GM23248 (cell line): Measurements from ENCODE around the gene ZCCHC4. TPM values are rescaled to one million over a fixed set of nuclear protein-coding genes. Genes with fewer than 3 reads are reported as not detected.
A peak's percentile ranks its signal among the peaks of the same experiment; 100 is the strongest.

Source experiments
- DNase-seq: peaks from one replicate; pipeline ENCODE4 v3.0.0-alpha.2; 2015
- H2AFZ ChIP-seq: fragments of 200-600 bp; sonication (generic); 2 replicates; pipeline ENCODE4 v1.6.1; 2016; ENCODE audit warnings: antibody characterized with exemption
- H3F3A ChIP-seq: fragments of 200-600 bp; sonication (generic); 2 replicates; pipeline ENCODE4 v1.6.1; 2016; ENCODE audit warnings: mild to moderate bottlenecking, antibody characterized with exemption, mixed run types; ENCODE audit not compliant: insufficient read depth
- H3K27ac ChIP-seq: fragments of 200-600 bp; sonication (generic); 2 replicates; pipeline ENCODE4 v1.5.1; 2016; ENCODE audit warnings: mild to moderate bottlenecking
- H3K27me3 ChIP-seq: fragments of 200-600 bp; sonication (generic); replicated peaks from 2 replicates; pipeline ENCODE4 v1.6.1; 2016; ENCODE audit warnings: mild to moderate bottlenecking; ENCODE audit not compliant: insufficient read depth
- H3K36me3 ChIP-seq: fragments of 200-600 bp; sonication (generic); 2 replicates; pipeline ENCODE4 v1.6.1; 2016; ENCODE audit warnings: low read depth, mild to moderate bottlenecking
- H3K4me1 ChIP-seq: fragments of 200-600 bp; sonication (generic); 2 replicates; pipeline ENCODE4 v1.6.1; 2016; ENCODE audit warnings: mild to moderate bottlenecking; ENCODE audit not compliant: insufficient read depth
- H3K4me2 ChIP-seq: fragments of 200-600 bp; sonication (generic); one replicate; pipeline ENCODE4 v1.6.1; 2016; ENCODE audit warnings: mild to moderate bottlenecking; ENCODE audit not compliant: unreplicated experiment
- H3K4me3 ChIP-seq: fragments of 200-600 bp; sonication (generic); 2 replicates; pipeline ENCODE4 v1.5.1; 2016; ENCODE audit warnings: mild to moderate bottlenecking
- H3K79me2 ChIP-seq: fragments of 200-600 bp; sonication (generic); 2 replicates; pipeline ENCODE4 v1.6.1; 2016; ENCODE audit warnings: mild to moderate bottlenecking; ENCODE audit not compliant: insufficient read depth
- H3K9ac ChIP-seq: fragments of 200-600 bp; sonication (generic); 2 replicates; pipeline ENCODE4 v1.6.1; 2016; ENCODE audit warnings: mild to moderate bottlenecking
- H3K9me2 ChIP-seq: fragments of 200-600 bp; sonication (generic); 2 replicates; pipeline ENCODE4 v1.6.1; 2016; ENCODE audit warnings: mixed run types, mild to moderate bottlenecking, moderate library complexity; ENCODE audit not compliant: insufficient read depth
- H3K9me3 ChIP-seq: fragments of 200-600 bp; sonication (generic); one replicate; pipeline ENCODE4 v1.6.1; 2017; ENCODE audit warnings: low read depth
- H4K20me1 ChIP-seq: fragments of 200-600 bp; sonication (generic); 2 replicates; pipeline ENCODE4 v1.6.0; 2016; ENCODE audit not compliant: insufficient read depth
- EZH2 ChIP-seq: fragments of 200-600 bp; sonication (generic); IDR thresholded peaks from 2 replicates; pipeline ENCODE4 v1.6.1; 2018; ENCODE audit warnings: antibody characterized with exemption, mild to moderate bottlenecking; ENCODE audit not compliant: insufficient read depth, poor library complexity, severe bottlenecking
- EZH2phosphoT487 ChIP-seq: fragments of 200-600 bp; sonication (generic); IDR thresholded peaks from 2 replicates; pipeline ENCODE4 v1.6.1; 2018; ENCODE audit warnings: antibody characterized with exemption, moderate library complexity, mild to moderate bottlenecking, low read depth; ENCODE audit not compliant: insufficient read depth
- WGBS, 2 experiments: methylation state at CpG; one replicate each; pipeline ENCODE4 v1.1.6; 2015 to 2017; ENCODE audit warnings: low lambda C conversion rate in 2 of 2, low coverage in 1 of 2; ENCODE audit errors: missing lambda C conversion rate in 2 of 2; 5-methylcytosine and 5-hydroxymethylcytosine counted together
- in situ Hi-C: fragments of 300-500 bp; cut with MboI; formaldehyde crosslinking; loops from 2 replicates; pipeline ENCODE4 v1.15.0; 2020
- polyA plus RNA-seq: library from polyadenylated mRNA; unstranded; fragments of >200 nt; fragmentation: Nextera tagmentation; extraction: Ambion mirVana; gene quantifications from 2 replicates; pipeline ENCODE4 v1.2.1, GENCODE V29; 2016
- total RNA-seq: library from RNA; depleted of rRNA; stranded (reverse); fragments of >200 nt; shearing (Covaris generic); gene quantifications from 2 replicates; pipeline ENCODE4 v1.2.3, GENCODE V29; 2014

Gene ZCCHC4
- total and polyA plus RNA-seq, 2 experiments from 2014 or later: 9.5 to 13.2 TPM

GRCh38 chr4:25350561-25350960 lies 38.0 kb downstream of the ZCCHC4 start:
- Histone ChIP-seq H3K9ac (no peak overlapping the region), H3K36me3 (0 out of 2 replicates have a peak, but pooled peaks cover 4% of the 10 kb centered on the region), H3K4me1 (peaks cover 14% of the 10 kb centered on the region), H3K27ac (no peak overlapping the region), H3F3A (peaks cover 9% of the 10 kb centered on the region), H4K20me1 (no peaks in the 10 kb centered on the region), H3K27me3 (no peaks in the 10 kb centered on the region), H3K79me2 (no peaks in the 10 kb centered on the region), H3K4me2 (no peak overlapping the region), H3K9me3 (no peaks in the 10 kb centered on the region), H2AFZ (no peak overlapping the region), H3K4me3 (no peak overlapping the region), H3K9me2 (no peaks in the 10 kb centered on the region)
- TF ChIP-seq EZH2 (no peak), EZH2phosphoT487 (no peak)
- 56 to 70% methylated on average over 2 of the region's 2 CpGs for WGBS, 2 experiments
- in situ Hi-C loops: loop anchor here (25.0 kb wide), 2 partner anchors 163 to 338 kb away; no protein-coding TSS in a partner anchor
- DNase-seq: no peak

DNA sequence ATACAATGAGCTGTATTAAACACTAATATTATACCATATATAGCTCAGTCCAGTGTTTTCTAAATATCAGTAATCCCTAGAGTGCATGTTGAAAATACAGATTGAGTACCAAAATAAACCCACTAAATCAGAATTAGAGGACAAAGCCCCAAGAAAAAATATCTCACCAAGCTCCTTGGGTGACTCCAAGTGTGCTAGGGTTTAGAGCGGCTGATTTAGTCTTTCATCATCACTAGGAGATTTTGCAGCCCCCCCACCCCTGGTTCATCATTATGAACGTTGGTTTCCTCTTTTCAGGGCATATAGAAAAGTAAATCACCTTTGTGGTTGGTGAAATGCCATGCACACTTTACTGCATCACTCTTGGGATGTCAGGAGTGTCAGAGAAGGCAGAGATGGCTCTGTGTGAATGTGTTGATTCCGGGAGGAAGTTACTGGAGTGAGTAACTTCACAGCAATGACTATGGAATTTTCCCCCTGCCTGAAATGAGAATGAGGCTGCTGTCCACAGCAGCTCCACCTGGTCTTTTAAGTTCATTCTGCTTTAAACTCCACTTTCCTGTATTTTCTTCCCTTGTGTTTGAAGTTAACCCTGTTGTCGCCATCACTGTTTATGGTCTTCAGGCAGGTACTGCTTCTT lies 39.3 kb downstream of the ZCCHC4 start:
- in situ Hi-C loops: loop anchor here (25.0 kb wide), 2 partner anchors 165 to 340 kb away; no protein-coding TSS in a partner anchor
- Histone ChIP-seq H3K36me3 (0 out of 2 replicates have a peak, but pooled peaks cover 4% of the 10 kb centered on the region), H3F3A (peaks cover 9% of the 10 kb centered on the region), H3K4me1 (peaks cover 14% of the 10 kb centered on the region), H3K9me3 (no peaks in the 10 kb centered on the region), H4K20me1 (no peaks in the 10 kb centered on the region), H2AFZ (no peak overlapping the region), H3K4me2 (peak overlapping the region; percentile 53), H3K4me3 (no peak overlapping the region), H3K27ac (peak overlapping the region; percentile 30), H3K27me3 (no peaks in the 10 kb centered on the region), H3K9me2 (no peaks in the 10 kb centered on the region), H3K79me2 (no peaks in the 10 kb centered on the region), H3K9ac (no peak overlapping the region)
- 46 to 48% methylated on average over 4 of the region's 4 CpGs for WGBS, 2 experiments
- peak; percentile 73 for DNase-seq
- no peak for TF ChIP-seq EZH2phosphoT487
- TF ChIP-seq EZH2: no peak

GRCh38 chr4:25356068-25356467 lies 43.5 kb downstream of the ZCCHC4 start:
- H3K9ac ChIP-seq: no peak overlapping the region
- H3K36me3 ChIP-seq: 0 out of 2 replicates have a peak, but pooled peaks cover 4% of the 10 kb centered on the region
- no peaks in the 10 kb centered on the region for H4K20me1 ChIP-seq
- TF ChIP-seq EZH2phosphoT487 (no peak), EZH2 (no peak)
- H3K9me2 ChIP-seq: no peaks in the 10 kb centered on the region
- WGBS, 2 experiments: 95 to 100% methylated on average over 2 of the region's 2 CpGs
- no peak for DNase-seq
- H3K4me3 ChIP-seq: no peak overlapping the region
- no peak overlapping the region for H3K27ac ChIP-seq
- no peak overlapping the region for H3K4me2 ChIP-seq
- in situ Hi-C loops: loop anchor here (25.0 kb wide), 2 partner anchors 169 to 344 kb away; no protein-coding TSS in a partner anchor
- no peaks in the 10 kb centered on the region for H3K9me3 ChIP-seq
- no peak overlapping the region for H2AFZ ChIP-seq
- no peaks in the 10 kb centered on the region for H3K27me3 ChIP-seq
- H3F3A ChIP-seq: peaks cover 9% of the 10 kb centered on the region
- peaks cover 14% of the 10 kb centered on the region for H3K4me1 ChIP-seq
- H3K79me2 ChIP-seq: no peaks in the 10 kb centered on the region

GRCh38 chr4:25358515-25359275 lies 46.1 kb downstream of the ZCCHC4 start:
- Histone ChIP-seq H4K20me1 (no peaks in the 10 kb centered on the region), H3K9me3 (no peaks in the 10 kb centered on the region), H3K4me1 (no peaks in the 10 kb centered on the region), H3K4me2 (no peak overlapping the region), H3K79me2 (no peaks in the 10 kb centered on the region), H3K36me3 (no peaks in the 10 kb centered on the region), H3K9me2 (no peaks in the 10 kb centered on the region), H3K27ac (no peak overlapping the region), H3F3A (no peaks in the 10 kb centered on the region), H3K27me3 (no peaks in the 10 kb centered on the region), H3K9ac (no peak overlapping the region), H2AFZ (no peak overlapping the region), H3K4me3 (no peak overlapping the region)
- 97 to 98% methylated on average over 14 of the region's 14 CpGs for WGBS, 2 experiments
- in situ Hi-C loops: loop anchor here (25.0 kb wide), 2 partner anchors 171 to 346 kb away; no protein-coding TSS in a partner anchor
- no peak for DNase-seq
- no peak for TF ChIP-seq EZH2
- no peak for TF ChIP-seq EZH2phosphoT487
